HFFc6 (cell line): ENCODE measurements around the gene EPHA6. TPM values are rescaled to one million over a fixed set of nuclear protein-coding genes. Genes with fewer than 3 reads are reported as not detected.

Source experiments
- DNase-seq: peaks from one replicate; pipeline ENCODE4 v3.0.0-alpha.2; 2018
- H3K27ac Mint-ChIP-seq: 2 replicates; pipeline ENCODE4 v1.8.0; 2020; ENCODE audit warnings: mild to moderate bottlenecking, mixed read lengths
- H3K27me3 Mint-ChIP-seq: 2 replicates; pipeline ENCODE4 v1.8.0; 2021; ENCODE audit warnings: mild to moderate bottlenecking, moderate library complexity, mixed read lengths; ENCODE audit not compliant: insufficient read depth
- H3K36me3 Mint-ChIP-seq: 2 replicates; pipeline ENCODE4 v1.8.0; 2021; ENCODE audit warnings: low read depth, mixed read lengths
- H3K4me1 Mint-ChIP-seq: 2 replicates; pipeline ENCODE4 v1.8.0; 2020; ENCODE audit warnings: low read depth, mixed read lengths
- H3K4me3 Mint-ChIP-seq: 2 replicates; pipeline ENCODE4 v1.8.0; 2020; ENCODE audit warnings: mild to moderate bottlenecking, moderate library complexity, mixed read lengths
- H3K9me3 Mint-ChIP-seq: 2 replicates; pipeline ENCODE4 v1.8.0; 2020; ENCODE audit warnings: mild to moderate bottlenecking, mixed read lengths
- long read RNA-seq: library from polyadenylated mRNA; unstranded; transcript quantifications from one replicate; pipeline ENCODE4 v2.0.0, GENCODE V29; 2019
- total RNA-seq, 6 experiments: library from RNA; stranded (reverse); fragmentation: NEBNext Ultra II Directional; extraction: Animal tissue kit (Norgen Biotek cat#: 25700); gene quantifications; 2 replicates in 1 of 6; 3 replicates in 5 of 6; pipeline ENCODE4 v1.2.3, GENCODE V29; 2021
- TF ChIP-seq, protein P1 (sequence below): fragments of 200-600 bp; sonication (generic); IDR thresholded peaks from 2 replicates; pipeline ENCODE4 v1.5.0; 2021; ENCODE audit warnings: antibody characterized with exemption, mild to moderate bottlenecking

Gene EPHA6
- total RNA-seq = not detected
- long read RNA-seq = 0 reads

DNA sequence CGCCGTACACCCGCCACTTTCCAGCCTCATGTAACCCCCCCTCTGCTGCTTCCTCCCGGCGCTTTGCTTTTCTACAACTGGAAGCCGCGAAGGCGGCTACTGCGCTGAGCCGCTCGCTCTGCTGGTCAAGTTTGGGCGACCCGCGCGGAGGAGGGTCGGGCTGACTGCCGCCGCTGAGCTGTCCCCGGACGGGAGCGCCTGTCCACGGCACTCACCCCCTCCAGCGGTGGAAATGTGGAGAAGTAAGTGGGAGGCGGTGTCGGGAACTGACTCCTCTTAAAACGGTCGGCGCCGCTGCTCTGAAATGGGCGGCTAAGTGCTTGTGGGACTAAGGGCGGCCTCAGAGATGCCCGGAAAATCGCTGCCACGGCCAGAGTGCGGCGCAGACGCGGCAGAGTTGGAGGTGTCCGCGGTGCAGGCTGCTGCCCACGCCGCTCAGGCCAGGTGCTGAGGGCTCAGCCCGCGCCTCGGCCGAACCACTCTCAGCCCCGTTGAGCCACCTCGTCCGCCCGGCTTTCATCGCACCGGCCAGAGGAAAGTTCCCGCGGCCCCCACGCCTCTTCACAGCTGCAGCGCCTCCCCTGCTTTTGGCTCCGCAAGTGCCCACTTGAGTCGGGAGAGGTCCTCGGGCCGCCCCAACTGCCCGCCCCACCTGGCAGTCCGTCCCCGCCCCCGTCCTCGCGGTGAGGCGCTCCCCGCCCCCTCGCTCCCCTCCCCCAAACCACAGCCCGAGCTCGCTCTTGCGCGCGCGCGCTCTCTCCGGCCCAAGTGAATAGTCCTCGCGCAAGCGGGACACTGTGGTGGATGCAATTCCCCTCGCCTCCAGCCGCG lies at the start of gene EPHA6:
TSS of gene EPHA6 (plus strand) at position 775 of the 831 bp plus-strand sequence.
- TF ChIP-seq, protein P1, sequence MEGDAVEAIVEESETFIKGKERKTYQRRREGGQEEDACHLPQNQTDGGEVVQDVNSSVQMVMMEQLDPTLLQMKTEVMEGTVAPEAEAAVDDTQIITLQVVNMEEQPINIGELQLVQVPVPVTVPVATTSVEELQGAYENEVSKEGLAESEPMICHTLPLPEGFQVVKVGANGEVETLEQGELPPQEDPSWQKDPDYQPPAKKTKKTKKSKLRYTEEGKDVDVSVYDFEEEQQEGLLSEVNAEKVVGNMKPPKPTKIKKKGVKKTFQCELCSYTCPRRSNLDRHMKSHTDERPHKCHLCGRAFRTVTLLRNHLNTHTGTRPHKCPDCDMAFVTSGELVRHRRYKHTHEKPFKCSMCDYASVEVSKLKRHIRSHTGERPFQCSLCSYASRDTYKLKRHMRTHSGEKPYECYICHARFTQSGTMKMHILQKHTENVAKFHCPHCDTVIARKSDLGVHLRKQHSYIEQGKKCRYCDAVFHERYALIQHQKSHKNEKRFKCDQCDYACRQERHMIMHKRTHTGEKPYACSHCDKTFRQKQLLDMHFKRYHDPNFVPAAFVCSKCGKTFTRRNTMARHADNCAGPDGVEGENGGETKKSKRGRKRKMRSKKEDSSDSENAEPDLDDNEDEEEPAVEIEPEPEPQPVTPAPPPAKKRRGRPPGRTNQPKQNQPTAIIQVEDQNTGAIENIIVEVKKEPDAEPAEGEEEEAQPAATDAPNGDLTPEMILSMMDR = no peak; the same call in 1 of the 2 replicates
- Mint-ChIP-seq H3K4me1 (peaks cover 9% of the 10 kb centered on the region), H3K9me3 (no peaks in the 10 kb centered on the region), H3K27me3 (peaks cover 9% of the 10 kb centered on the region), H3K27ac (no peak within 1 kb of the TSS), H3K4me3 (peak within 1 kb of the TSS; percentile 78), H3K36me3 (no peaks in the 10 kb centered on the region)
- DNase-seq = peak; percentile 25

DNA sequence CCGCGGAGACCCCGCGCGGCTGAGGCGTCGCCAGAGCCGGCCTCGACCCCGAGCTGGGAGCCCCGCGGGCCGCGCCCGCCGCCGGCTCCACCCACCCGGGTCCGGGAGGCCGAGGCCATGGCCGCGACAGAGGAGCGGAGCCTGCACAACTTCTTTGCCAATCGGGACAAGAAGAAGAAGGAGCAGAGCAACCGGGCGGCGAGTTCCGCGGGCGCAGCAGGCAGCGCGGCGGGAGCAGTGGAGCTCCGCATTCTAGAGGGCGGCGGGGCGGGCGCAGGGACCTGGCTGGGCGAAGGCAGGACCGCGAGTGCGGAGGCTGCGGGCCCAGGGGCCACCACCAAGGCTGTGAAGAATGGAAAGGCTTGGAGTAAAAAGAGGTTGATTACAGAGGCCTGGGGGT lies 37.6 kb upstream of the EPHA6 start:
- Mint-ChIP-seq H3K4me1 (no peaks in the 10 kb centered on the region), H3K4me3 (no peak overlapping the region), H3K27me3 (no peaks in the 10 kb centered on the region), H3K36me3 (no peaks in the 10 kb centered on the region; the same call in 1 of the 2 replicates), H3K9me3 (peaks cover 58% of the 10 kb centered on the region), H3K27ac (no peak overlapping the region)
- DNase-seq = no peak
- TF ChIP-seq, protein P1 = no peak

DNA sequence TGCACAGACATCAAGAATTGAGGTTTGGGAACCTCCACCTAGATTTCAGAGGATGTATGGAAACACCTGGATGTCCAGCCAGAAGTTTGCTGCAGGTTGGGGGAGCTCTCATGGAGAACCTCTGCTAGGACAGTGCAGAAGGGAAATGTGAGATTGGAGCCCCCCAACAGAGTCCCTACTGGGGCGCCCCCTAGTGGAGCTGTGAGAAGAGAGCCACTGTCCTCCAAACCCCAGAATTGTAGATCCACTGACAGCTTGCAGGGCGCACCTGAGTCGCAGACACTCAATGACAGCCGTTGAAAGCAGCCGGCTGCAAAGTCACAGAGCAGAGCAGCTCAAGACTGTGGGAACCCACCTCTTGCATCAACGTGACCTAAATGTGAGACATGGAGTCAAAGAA lies 34.6 kb upstream of the EPHA6 start:
- TF ChIP-seq, protein P1 = no peak
- Mint-ChIP-seq H3K36me3 (no peaks in the 10 kb centered on the region; the same call in 1 of the 2 replicates), H3K4me1 (no peaks in the 10 kb centered on the region), H3K4me3 (no peak overlapping the region), H3K9me3 (peaks cover 36% of the 10 kb centered on the region), H3K27me3 (no peaks in the 10 kb centered on the region), H3K27ac (no peak overlapping the region)
- DNase-seq = no peak

DNA sequence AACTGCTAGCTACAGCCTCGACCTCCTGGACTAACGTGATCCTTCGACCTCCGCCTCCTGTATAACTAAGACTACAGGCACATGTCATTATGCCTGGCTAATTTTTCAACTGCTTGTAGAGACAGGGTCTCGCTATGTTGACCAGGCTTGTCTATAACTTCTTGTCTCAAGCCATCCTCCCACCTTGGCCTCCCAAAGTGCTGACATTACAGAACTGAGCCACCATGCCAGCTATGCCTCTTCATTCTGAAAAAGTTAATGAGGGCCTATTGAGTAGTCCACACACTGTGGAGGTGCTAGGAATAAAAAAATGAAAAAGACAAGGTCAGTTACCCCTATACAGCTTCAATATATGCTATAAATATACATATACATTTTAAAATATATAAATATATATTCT lies 18.3 kb upstream of the EPHA6 start:
- Mint-ChIP-seq H3K27me3 (no peaks in the 10 kb centered on the region), H3K36me3 (no peaks in the 10 kb centered on the region), H3K27ac (no peak overlapping the region), H3K4me1 (no peaks in the 10 kb centered on the region), H3K9me3 (peaks cover 21% of the 10 kb centered on the region), H3K4me3 (no peak overlapping the region)
- TF ChIP-seq, protein P1 = no peak
- DNase-seq = no peak

DNA sequence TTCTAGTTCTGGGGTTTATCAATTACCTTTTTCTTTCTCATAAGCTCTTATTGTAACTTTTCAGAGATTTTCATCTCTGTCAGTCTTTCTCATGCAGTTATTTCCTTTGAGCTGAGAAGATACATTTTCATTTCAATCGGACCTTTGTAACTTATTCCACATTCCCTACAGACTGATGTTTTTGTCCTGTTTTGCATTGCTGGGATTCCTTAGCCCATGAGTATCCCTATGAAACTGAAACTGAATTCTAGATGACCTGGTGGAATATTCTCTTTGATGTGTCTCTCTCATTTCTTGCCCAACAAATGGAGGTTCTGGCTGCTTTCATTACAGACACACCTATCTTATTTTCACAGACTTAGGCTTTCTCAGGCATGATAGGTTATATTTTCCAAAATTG lies 10.5 kb upstream of the EPHA6 start:
- H3K27me3 Mint-ChIP-seq = no peaks in the 10 kb centered on the region
- H3K27ac Mint-ChIP-seq = no peak overlapping the region
- H3K9me3 Mint-ChIP-seq = no peaks in the 10 kb centered on the region
- no peaks in the 10 kb centered on the region for H3K36me3 Mint-ChIP-seq
- H3K4me3 Mint-ChIP-seq = no peak overlapping the region
- TF ChIP-seq, protein P1 = no peak
- no peaks in the 10 kb centered on the region for H3K4me1 Mint-ChIP-seq
- DNase-seq = no peak
